ENCODE data around the gene CBX7. TPM values are rescaled to one million over a fixed set of nuclear protein-coding genes. Genes with fewer than 3 reads are reported as not detected.

CBX7 gene
- total and polyA plus RNA-seq, 2 of the 8 experiments (the other 6 are each of a cell fraction or from before 2014, with no cell fraction given) = 6.9 to 8.7 TPM

DNA sequence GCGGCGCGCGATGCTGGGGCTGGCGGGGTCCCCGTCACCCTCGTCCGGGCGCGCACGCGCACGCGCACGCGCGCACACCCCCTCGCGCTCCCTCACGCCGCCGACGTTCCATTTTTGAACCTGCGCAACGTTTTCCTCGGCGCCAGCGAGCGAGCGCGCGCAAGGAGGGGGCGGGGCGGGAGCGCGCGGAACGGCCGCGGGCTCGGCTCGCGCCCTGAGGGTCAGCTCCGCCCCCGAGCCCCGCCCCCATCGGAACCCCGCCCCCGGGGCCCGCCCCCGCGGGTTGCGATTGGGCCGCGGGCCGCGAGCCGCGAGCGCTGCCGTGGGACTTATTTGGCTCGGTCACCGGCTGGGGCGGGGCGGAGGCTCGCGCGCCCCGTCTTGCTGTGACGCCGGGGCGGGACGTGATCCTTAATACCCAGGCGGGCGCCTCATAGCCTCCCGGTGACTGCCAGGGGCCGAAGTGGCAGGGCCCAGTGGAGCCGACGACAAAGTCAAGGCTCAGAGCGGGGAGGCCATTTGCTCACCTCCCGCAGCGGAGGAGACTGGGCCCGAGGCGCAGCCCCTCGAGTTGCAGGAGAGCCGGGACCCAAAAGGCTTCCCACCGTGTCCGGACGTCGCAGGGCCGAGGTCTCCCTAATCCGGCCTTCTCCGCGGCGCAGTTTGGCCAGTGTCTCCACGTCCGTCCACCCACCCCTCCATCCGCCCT, at the start of gene CBX7 (continued):
- TF ChIP-seq RAD21 (IDR thresholded peaks at IDR 0.05 in 1 of 2, conservative IDR thresholded peaks at IDR 0.05 in 1 of 2; ENCODE audit: low read depth in 2 of 2, low read length in 2 of 2) (no peak), PHF8 (conservative IDR thresholded peaks at IDR 0.05; ENCODE audit: low read depth, low read length) (peak; percentile 54), HDAC2 (IDR thresholded peaks at IDR 0.05; ENCODE audit: borderline replicate concordance in 1 of 2, low read depth in 2 of 2, low read length in 2 of 2) (peak; percentile 22 to 84; a peak in 1 of 4 replicates), BRCA1 (IDR thresholded peaks at IDR 0.05; ENCODE audit: low read depth, low read length) (no peak), RNF2 (IDR thresholded peaks at IDR 0.05; ENCODE audit: borderline replicate concordance, low read depth, low read length, missing control alignments, poor library complexity, severe bottlenecking) (no peak), BACH1 (IDR thresholded peaks at IDR 0.05; ENCODE audit: low read length) (no peak), CBX5 (IDR thresholded peaks at IDR 0.05; ENCODE audit: low read depth, low read length) (no peak), POLR2A (IDR thresholded peaks at IDR 0.05; ENCODE audit: control extremely low read depth in 1 of 2, low read depth in 2 of 2, low read length in 2 of 2) (peak in 1 of 2 experiments; percentile 70; a peak in 1 of 3 replicates), BCL11A (IDR thresholded peaks at IDR 0.05; ENCODE audit: low read depth in 2 of 2, low read length in 2 of 2) (no peak), MAFK (IDR thresholded peaks at IDR 0.05; ENCODE audit: low read depth, low read length) (no peak), SIN3A (conservative IDR thresholded peaks at IDR 0.05 in 1 of 2, IDR thresholded peaks at IDR 0.05 in 1 of 2; ENCODE audit: low read depth in 1 of 2, low read length in 2 of 2) (0 out of 4 replicates have a peak, but pooled peaks of 1 of the 2 experiments have one; percentile 16), TAF7 (optimal IDR thresholded peaks at IDR 0.05; ENCODE audit: borderline replicate concordance, low read depth, low read length) (no peak), SP2 (IDR thresholded peaks at IDR 0.05; ENCODE audit: low read length) (no peak), TBP (IDR thresholded peaks at IDR 0.05; ENCODE audit: low read depth, low read length) (no peak), TAF1 (IDR thresholded peaks at IDR 0.05; ENCODE audit: low read depth, low read length) (peak; percentile 29; the same call in 1 of the 2 replicates), KDM5A (IDR thresholded peaks at IDR 0.05; ENCODE audit: low read length) (no peak), SIRT6 (IDR thresholded peaks at IDR 0.05; ENCODE audit: low read length) (no peak), EP300 (IDR thresholded peaks at IDR 0.05; ENCODE audit: borderline replicate concordance in 1 of 2, low read depth in 2 of 2, low read length in 2 of 2) (no peak), FOSL1 (IDR thresholded peaks at IDR 0.05; ENCODE audit: insufficient read depth, low read depth, low read length) (no peak)
- TF ChIP-seq, protein P1, sequence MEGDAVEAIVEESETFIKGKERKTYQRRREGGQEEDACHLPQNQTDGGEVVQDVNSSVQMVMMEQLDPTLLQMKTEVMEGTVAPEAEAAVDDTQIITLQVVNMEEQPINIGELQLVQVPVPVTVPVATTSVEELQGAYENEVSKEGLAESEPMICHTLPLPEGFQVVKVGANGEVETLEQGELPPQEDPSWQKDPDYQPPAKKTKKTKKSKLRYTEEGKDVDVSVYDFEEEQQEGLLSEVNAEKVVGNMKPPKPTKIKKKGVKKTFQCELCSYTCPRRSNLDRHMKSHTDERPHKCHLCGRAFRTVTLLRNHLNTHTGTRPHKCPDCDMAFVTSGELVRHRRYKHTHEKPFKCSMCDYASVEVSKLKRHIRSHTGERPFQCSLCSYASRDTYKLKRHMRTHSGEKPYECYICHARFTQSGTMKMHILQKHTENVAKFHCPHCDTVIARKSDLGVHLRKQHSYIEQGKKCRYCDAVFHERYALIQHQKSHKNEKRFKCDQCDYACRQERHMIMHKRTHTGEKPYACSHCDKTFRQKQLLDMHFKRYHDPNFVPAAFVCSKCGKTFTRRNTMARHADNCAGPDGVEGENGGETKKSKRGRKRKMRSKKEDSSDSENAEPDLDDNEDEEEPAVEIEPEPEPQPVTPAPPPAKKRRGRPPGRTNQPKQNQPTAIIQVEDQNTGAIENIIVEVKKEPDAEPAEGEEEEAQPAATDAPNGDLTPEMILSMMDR (IDR thresholded peaks at IDR 0.05; ENCODE audit: control extremely low read depth in 1 of 3, insufficient read depth in 1 of 3, low read depth in 1 of 3, low read length in 3 of 3) = no peak
